Gastrocnemius medialis (tissue), 4 donors: ENCODE results near the gene R3HCC1L. TPM values are rescaled to one million over a fixed set of nuclear protein-coding genes. Genes with fewer than 3 reads are reported as not detected.

Source experiments
- ATAC-seq, 2 donors: fragments of 150-250 bp; one replicate each; pipeline ENCODE4 v1.9.1; 2016
- DNase-seq, 2 donors: peaks; one replicate each; pipeline ENCODE4 v3.0.0-alpha.2; 2019
- H3K27ac ChIP-seq, 4 donors: fragments of 200-600 bp; sonication (generic); 1 replicate in 1 of 4; 2 replicates in 3 of 4; pipeline ENCODE4 v1.5.1; 2016 to 2018; ENCODE audit warnings: mild to moderate bottlenecking in 2 of 4, moderate library complexity in 1 of 4
- H3K27me3 ChIP-seq, 3 donors: fragments of 200-600 bp; sonication (generic) in 2 of 3; 1 replicate in 1 of 3; 2 replicates in 2 of 3; pipeline versions ENCODE4 v1.5.1 to v1.6.0; 2016 to 2019; ENCODE audit warnings: mild to moderate bottlenecking in 1 of 3, moderate library complexity in 1 of 3
- H3K36me3 ChIP-seq, 2 donors: fragments of 200-600 bp; sonication (generic) in 1 of 2; one replicate each; pipeline ENCODE4 v1.5.1; 2017 to 2018
- H3K4me1 ChIP-seq, 2 donors: fragments of 200-600 bp; sonication (generic) in 1 of 2; one replicate each; pipeline ENCODE4 v1.5.1; 2016 to 2017; ENCODE audit warnings: mild to moderate bottlenecking in 2 of 2
- H3K4me3 ChIP-seq, 4 donors: fragments of 200-600 bp; sonication (generic) in 3 of 4; 1 replicate in 1 of 4; 2 replicates in 3 of 4; pipeline ENCODE4 v1.5.1; 2016 to 2019; ENCODE audit warnings: mild to moderate bottlenecking in 2 of 4
- H3K9me3 ChIP-seq, 3 donors: fragments of 200-600 bp; sonication (generic) in 2 of 3; 1 replicate in 1 of 3; 2 replicates in 2 of 3; pipeline ENCODE4 v1.5.1; 2016 to 2019
- CTCF ChIP-seq, 5 experiments: fragments of 450-650 bp in 3 of 5; fragments of 200-600 bp in 2 of 5; sonication (generic) in 2 of 5; IDR thresholded peaks in 4 of 5; conservative IDR thresholded peaks in 1 of 5; 1 replicate in 4 of 5; 2 replicates in 1 of 5; pipeline ENCODE4 v1.5.1; 2016 to 2019; ENCODE audit warnings: antibody characterized with exemption in 5 of 5, mild to moderate bottlenecking in 3 of 5, moderate library complexity in 3 of 5
- POLR2A ChIP-seq, 2 donors: fragments of 450-650 bp; IDR thresholded peaks; one replicate each; pipeline ENCODE4 v1.6.1; 2017; ENCODE audit warnings: antibody characterized with exemption in 2 of 2, mild to moderate bottlenecking in 2 of 2, moderate library complexity in 2 of 2
- in situ Hi-C, 4 donors: fragments of 200-750 bp; cut with MboI; loops; one replicate each; pipeline versions ENCODE4 v1.15.0 to v1.8.0; 2017; ENCODE audit warnings: low sequenced_read_pairs in 4 of 4
- intact Hi-C: fragments of 100-400 bp; cut with DNase I; formaldehyde crosslinking; loops from one replicate; pipeline ENCODE4 v1.15.1; 2023; ENCODE audit warnings: low total_unique reads
- total RNA-seq, 4 donors: library from RNA; depleted of rRNA; stranded (reverse); fragments of >200 nt; gene quantifications; one replicate each; pipeline versions ENCODE4 v1.1.0 to v1.2.3, GENCODE V29; 2016

R3HCC1L gene
- total RNA-seq, 4 donors from 2014 or later, result 6.7 to 10.8 (median 10.1) TPM

- TF ChIP-seq CTCF (IDR thresholded peaks at IDR 0.05 in 4 of 5, conservative IDR thresholded peaks at IDR 0.05 in 1 of 5), result no peak
- no peak for TF ChIP-seq POLR2A (IDR thresholded peaks at IDR 0.05)
- no peak overlapping the region for H3K27ac ChIP-seq
- H3K9me3 ChIP-seq, result no peaks in the 10 kb centered on the region
- in situ Hi-C loops (no loop called here), intact Hi-C loops (no loop called here)
- H3K27me3 ChIP-seq, result no peaks in the 10 kb centered on the region
- no peaks in the 10 kb centered on the region for H3K4me1 ChIP-seq
- ATAC-seq, result no peak
- no peak overlapping the region for H3K4me3 ChIP-seq
- peaks cover 0 to 30% of the 10 kb centered on the region in 2 donors for H3K36me3 ChIP-seq
- no peak for DNase-seq
Observed at GRCh38 chr10:98238391-98238790, 103.9 kb downstream of the R3HCC1L start.

- Histone ChIP-seq H3K4me1 (peaks cover 12 to 14% of the 10 kb centered on the region in 2 donors), H3K27ac (no peak overlapping the region), H3K27me3 (no peaks in the 10 kb centered on the region), H3K4me3 (no peak overlapping the region), H3K36me3 (peaks cover 0 to 30% of the 10 kb centered on the region in 2 donors), H3K9me3 (no peaks in the 10 kb centered on the region)
- TF ChIP-seq POLR2A (IDR thresholded peaks at IDR 0.05), result no peak
- TF ChIP-seq CTCF (IDR thresholded peaks at IDR 0.05 in 4 of 5, conservative IDR thresholded peaks at IDR 0.05 in 1 of 5), result no peak
- in situ Hi-C loops (no loop called here), intact Hi-C loops (no loop called here)
- ATAC-seq (no peak), DNase-seq (no peak)
Observed at GRCh38 chr10:98240524-98240923, 106.1 kb downstream of the R3HCC1L start.

GRCh38 chr10:98242823-98243222 is 108.4 kb downstream of the R3HCC1L start:
- intact Hi-C loops, result no loop called here
- DNase-seq (no peak), ATAC-seq (no peak)

GRCh38 chr10:98244141-98244540 is 109.7 kb downstream of the R3HCC1L start:
- ATAC-seq (no peak), DNase-seq (no peak)
- in situ Hi-C loops (no loop called here), intact Hi-C loops (no loop called here)
- no peak overlapping the region for H3K27ac ChIP-seq
- no peaks in the 10 kb centered on the region for H3K27me3 ChIP-seq
- H3K36me3 ChIP-seq, result peaks cover 0 to 31% of the 10 kb centered on the region in 2 donors
- no peak overlapping the region for H3K4me3 ChIP-seq
- peaks cover 34% of the 10 kb centered on the region in 2 donors for H3K4me1 ChIP-seq
- H3K9me3 ChIP-seq, result no peaks in the 10 kb centered on the region
- TF ChIP-seq POLR2A (IDR thresholded peaks at IDR 0.05) (no peak), CTCF (IDR thresholded peaks at IDR 0.05 in 4 of 5, conservative IDR thresholded peaks at IDR 0.05 in 1 of 5) (no peak)

More at GRCh38 chr10:98242823-98243222, 108.4 kb downstream of the R3HCC1L start:
- Histone ChIP-seq H3K27me3 (no peaks in the 10 kb centered on the region), H3K9me3 (no peaks in the 10 kb centered on the region), H3K4me1 (peaks cover 32 to 34% of the 10 kb centered on the region in 2 donors), H3K36me3 (peaks cover 0 to 20% of the 10 kb centered on the region in 2 donors), H3K27ac (no peak overlapping the region), H3K4me3 (no peak overlapping the region)
- in situ Hi-C loops, result no loop called here
- no peak for TF ChIP-seq POLR2A (IDR thresholded peaks at IDR 0.05)
- peak in 2 of 5 experiments; percentile 18 to 36 for TF ChIP-seq CTCF (IDR thresholded peaks at IDR 0.05 in 4 of 5, conservative IDR thresholded peaks at IDR 0.05 in 1 of 5)

GRCh38 chr10:98244586-98244985 is 110.1 kb downstream of the R3HCC1L start:
- H3K27ac ChIP-seq, result peak overlapping the region; percentile 18 to 41 (median 30)
- no peak for DNase-seq
- peaks cover 34% of the 10 kb centered on the region in 2 donors for H3K4me1 ChIP-seq
- no peaks in the 10 kb centered on the region for H3K27me3 ChIP-seq
- in situ Hi-C loops, result no loop called here
- ATAC-seq, result peak; percentile 21 to 49
- TF ChIP-seq CTCF (IDR thresholded peaks at IDR 0.05 in 4 of 5, conservative IDR thresholded peaks at IDR 0.05 in 1 of 5) (no peak), POLR2A (IDR thresholded peaks at IDR 0.05) (no peak)
- intact Hi-C loops, result no loop called here
- H3K4me3 ChIP-seq, result no peak overlapping the region
- H3K9me3 ChIP-seq, result no peaks in the 10 kb centered on the region
- peaks cover 0 to 32% of the 10 kb centered on the region in 2 donors for H3K36me3 ChIP-seq
